HL-60 (cell line): Measurements from ENCODE around the gene MMP28.

Experiments
- POLR2AphosphoS5 ChIP-seq: IDR thresholded peaks from 2 replicates; pipeline ENCODE4 v1.6.1; 2012; ENCODE audit warnings: low read depth
- SPI1 ChIP-seq: IDR thresholded peaks from 2 replicates; pipeline ENCODE4 v1.6.1; 2012; ENCODE audit warnings: low read depth, mild to moderate bottlenecking, borderline replicate concordance
- TF ChIP-seq, protein P1 (sequence below): IDR thresholded peaks from one replicate; pipeline ENCODE4 v1.5.1; 2011; ENCODE audit warnings: low read length, control low read depth, inconsistent platforms; ENCODE audit not compliant: insufficient read depth
- TF ChIP-seq, protein P2 (sequence below): IDR thresholded peaks from 2 replicates; pipeline ENCODE4 v1.6.1; 2012; ENCODE audit warnings: low read depth; ENCODE audit not compliant: insufficient replicate concordance

DNA sequence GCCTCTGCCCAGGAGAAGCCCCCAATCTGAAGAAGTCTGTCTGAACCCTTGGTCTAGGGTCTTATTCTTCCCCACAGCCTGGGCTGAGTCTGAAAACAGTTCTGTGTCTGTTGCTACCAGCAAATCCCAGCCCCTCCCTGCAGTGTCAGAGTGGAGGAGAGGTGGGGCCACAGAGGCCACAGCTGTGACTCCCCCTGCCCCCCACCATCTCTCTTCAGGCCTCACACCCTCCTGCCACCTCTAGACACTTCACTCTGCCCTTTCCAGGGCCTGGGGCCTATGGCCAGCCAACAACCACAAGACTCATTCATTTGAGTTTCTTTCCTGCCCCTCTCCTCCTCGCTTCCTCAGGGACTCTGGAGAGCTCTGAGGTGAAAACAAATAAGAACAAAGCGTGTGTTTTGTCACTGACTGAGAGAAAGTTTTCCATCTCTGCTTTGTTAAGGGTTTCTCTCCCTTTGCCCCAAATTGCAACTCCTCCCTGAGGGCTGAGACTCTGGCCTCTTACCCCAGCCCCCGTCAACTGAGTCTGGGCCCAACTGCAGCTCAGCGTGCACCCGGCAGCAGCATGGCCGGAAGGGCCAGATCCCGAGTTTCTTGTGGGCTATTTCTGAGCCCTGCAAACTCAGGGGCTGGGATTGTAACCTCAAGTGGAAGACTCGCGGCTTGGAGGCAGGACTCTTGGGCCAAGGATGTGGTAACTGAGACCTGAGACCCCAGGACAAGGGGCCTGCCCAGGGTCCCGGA is 21.6 kb downstream of the MMP28 start:
- no peak for TF ChIP-seq POLR2AphosphoS5
- TF ChIP-seq, protein P1, sequence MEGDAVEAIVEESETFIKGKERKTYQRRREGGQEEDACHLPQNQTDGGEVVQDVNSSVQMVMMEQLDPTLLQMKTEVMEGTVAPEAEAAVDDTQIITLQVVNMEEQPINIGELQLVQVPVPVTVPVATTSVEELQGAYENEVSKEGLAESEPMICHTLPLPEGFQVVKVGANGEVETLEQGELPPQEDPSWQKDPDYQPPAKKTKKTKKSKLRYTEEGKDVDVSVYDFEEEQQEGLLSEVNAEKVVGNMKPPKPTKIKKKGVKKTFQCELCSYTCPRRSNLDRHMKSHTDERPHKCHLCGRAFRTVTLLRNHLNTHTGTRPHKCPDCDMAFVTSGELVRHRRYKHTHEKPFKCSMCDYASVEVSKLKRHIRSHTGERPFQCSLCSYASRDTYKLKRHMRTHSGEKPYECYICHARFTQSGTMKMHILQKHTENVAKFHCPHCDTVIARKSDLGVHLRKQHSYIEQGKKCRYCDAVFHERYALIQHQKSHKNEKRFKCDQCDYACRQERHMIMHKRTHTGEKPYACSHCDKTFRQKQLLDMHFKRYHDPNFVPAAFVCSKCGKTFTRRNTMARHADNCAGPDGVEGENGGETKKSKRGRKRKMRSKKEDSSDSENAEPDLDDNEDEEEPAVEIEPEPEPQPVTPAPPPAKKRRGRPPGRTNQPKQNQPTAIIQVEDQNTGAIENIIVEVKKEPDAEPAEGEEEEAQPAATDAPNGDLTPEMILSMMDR, result no peak
- TF ChIP-seq, protein P2, sequence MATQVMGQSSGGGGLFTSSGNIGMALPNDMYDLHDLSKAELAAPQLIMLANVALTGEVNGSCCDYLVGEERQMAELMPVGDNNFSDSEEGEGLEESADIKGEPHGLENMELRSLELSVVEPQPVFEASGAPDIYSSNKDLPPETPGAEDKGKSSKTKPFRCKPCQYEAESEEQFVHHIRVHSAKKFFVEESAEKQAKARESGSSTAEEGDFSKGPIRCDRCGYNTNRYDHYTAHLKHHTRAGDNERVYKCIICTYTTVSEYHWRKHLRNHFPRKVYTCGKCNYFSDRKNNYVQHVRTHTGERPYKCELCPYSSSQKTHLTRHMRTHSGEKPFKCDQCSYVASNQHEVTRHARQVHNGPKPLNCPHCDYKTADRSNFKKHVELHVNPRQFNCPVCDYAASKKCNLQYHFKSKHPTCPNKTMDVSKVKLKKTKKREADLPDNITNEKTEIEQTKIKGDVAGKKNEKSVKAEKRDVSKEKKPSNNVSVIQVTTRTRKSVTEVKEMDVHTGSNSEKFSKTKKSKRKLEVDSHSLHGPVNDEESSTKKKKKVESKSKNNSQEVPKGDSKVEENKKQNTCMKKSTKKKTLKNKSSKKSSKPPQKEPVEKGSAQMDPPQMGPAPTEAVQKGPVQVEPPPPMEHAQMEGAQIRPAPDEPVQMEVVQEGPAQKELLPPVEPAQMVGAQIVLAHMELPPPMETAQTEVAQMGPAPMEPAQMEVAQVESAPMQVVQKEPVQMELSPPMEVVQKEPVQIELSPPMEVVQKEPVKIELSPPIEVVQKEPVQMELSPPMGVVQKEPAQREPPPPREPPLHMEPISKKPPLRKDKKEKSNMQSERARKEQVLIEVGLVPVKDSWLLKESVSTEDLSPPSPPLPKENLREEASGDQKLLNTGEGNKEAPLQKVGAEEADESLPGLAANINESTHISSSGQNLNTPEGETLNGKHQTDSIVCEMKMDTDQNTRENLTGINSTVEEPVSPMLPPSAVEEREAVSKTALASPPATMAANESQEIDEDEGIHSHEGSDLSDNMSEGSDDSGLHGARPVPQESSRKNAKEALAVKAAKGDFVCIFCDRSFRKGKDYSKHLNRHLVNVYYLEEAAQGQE, result no peak
- TF ChIP-seq SPI1, result no peak
